GM23338 (cell line): ENCODE measurements around the gene ABCA1.
A peak's percentile ranks its signal among the peaks of the same experiment; 100 is the strongest.

ENCODE experiments used
- CREB1 ChIP-seq: fragments of 250-450 bp; sonication (Bioruptor Pico); IDR thresholded peaks from 2 replicates; pipeline ENCODE4 v1.5.0; 2020; ENCODE audit warnings: low read depth, mild to moderate bottlenecking, moderate library complexity
- CTCF ChIP-seq, 2 experiments: fragments of 200-600 bp in 1 of 2; sonication (generic) in 1 of 2; conservative IDR thresholded peaks; 2 replicates each; pipeline versions ENCODE4 v1.5.1 to v1.6.1; 2016 to 2017; ENCODE audit warnings: antibody characterized with exemption in 2 of 2, low read depth in 2 of 2, mild to moderate bottlenecking in 2 of 2, moderate library complexity in 1 of 2
- ETS1 ChIP-seq: IDR thresholded peaks from 2 replicates; pipeline ENCODE4 v1.6.1; 2016; ENCODE audit warnings: antibody characterized with exemption
- EZH2 ChIP-seq: fragments of 200-600 bp; sonication (generic); IDR thresholded peaks from one replicate; pipeline ENCODE4 v1.8.0; 2017; ENCODE audit warnings: antibody characterized with exemption, mild to moderate bottlenecking, low read depth; ENCODE audit not compliant: unreplicated experiment
- EZH2phosphoT487 ChIP-seq: fragments of 200-600 bp; sonication (generic); IDR thresholded peaks from one replicate; pipeline ENCODE4 v1.8.1; 2018; ENCODE audit warnings: antibody characterized with exemption; ENCODE audit not compliant: unreplicated experiment
- JUNB ChIP-seq: IDR thresholded peaks from one replicate; pipeline ENCODE4 v1.6.1; 2016; ENCODE audit warnings: antibody characterized with exemption; ENCODE audit not compliant: unreplicated experiment
- POLR2AphosphoS5 ChIP-seq: IDR thresholded peaks from 2 replicates; pipeline ENCODE4 v1.6.1; 2016; ENCODE audit warnings: antibody characterized with exemption, low read depth
- STAT1 ChIP-seq: IDR thresholded peaks from one replicate; pipeline ENCODE4 v1.6.1; 2016; ENCODE audit warnings: antibody characterized with exemption; ENCODE audit not compliant: unreplicated experiment
- ZNF331 ChIP-seq: fragments of 250-450 bp; sonication (Bioruptor Pico); IDR thresholded peaks from 2 replicates; pipeline ENCODE4 v1.5.0; 2020; ENCODE audit warnings: low read depth, mild to moderate bottlenecking, moderate library complexity
- ZNF462 ChIP-seq: fragments of 250-450 bp; sonication (Bioruptor Pico); IDR thresholded peaks from 2 replicates; pipeline ENCODE4 v1.5.0; 2020; ENCODE audit warnings: mild to moderate bottlenecking, moderate library complexity
- TF ChIP-seq, protein P1 (sequence below): IDR thresholded peaks from one replicate; pipeline ENCODE4 v1.6.1; 2018; ENCODE audit warnings: antibody characterized with exemption; ENCODE audit not compliant: unreplicated experiment

- TF ChIP-seq CTCF (conservative IDR thresholded peaks at IDR 0.05; ENCODE audit: low read depth in 2 of 2): no peak
- no peak for TF ChIP-seq EZH2
- TF ChIP-seq, protein P1, sequence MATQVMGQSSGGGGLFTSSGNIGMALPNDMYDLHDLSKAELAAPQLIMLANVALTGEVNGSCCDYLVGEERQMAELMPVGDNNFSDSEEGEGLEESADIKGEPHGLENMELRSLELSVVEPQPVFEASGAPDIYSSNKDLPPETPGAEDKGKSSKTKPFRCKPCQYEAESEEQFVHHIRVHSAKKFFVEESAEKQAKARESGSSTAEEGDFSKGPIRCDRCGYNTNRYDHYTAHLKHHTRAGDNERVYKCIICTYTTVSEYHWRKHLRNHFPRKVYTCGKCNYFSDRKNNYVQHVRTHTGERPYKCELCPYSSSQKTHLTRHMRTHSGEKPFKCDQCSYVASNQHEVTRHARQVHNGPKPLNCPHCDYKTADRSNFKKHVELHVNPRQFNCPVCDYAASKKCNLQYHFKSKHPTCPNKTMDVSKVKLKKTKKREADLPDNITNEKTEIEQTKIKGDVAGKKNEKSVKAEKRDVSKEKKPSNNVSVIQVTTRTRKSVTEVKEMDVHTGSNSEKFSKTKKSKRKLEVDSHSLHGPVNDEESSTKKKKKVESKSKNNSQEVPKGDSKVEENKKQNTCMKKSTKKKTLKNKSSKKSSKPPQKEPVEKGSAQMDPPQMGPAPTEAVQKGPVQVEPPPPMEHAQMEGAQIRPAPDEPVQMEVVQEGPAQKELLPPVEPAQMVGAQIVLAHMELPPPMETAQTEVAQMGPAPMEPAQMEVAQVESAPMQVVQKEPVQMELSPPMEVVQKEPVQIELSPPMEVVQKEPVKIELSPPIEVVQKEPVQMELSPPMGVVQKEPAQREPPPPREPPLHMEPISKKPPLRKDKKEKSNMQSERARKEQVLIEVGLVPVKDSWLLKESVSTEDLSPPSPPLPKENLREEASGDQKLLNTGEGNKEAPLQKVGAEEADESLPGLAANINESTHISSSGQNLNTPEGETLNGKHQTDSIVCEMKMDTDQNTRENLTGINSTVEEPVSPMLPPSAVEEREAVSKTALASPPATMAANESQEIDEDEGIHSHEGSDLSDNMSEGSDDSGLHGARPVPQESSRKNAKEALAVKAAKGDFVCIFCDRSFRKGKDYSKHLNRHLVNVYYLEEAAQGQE: no peak
- no peak for TF ChIP-seq POLR2AphosphoS5
- no peak for TF ChIP-seq EZH2phosphoT487
- TF ChIP-seq ZNF462: no peak
- TF ChIP-seq ETS1: no peak
- no peak for TF ChIP-seq CREB1 (CRISPR knock-in tag)
- no peak for TF ChIP-seq JUNB
- peak; percentile 53; the same call in 1 of the 2 replicates for TF ChIP-seq ZNF331
- TF ChIP-seq STAT1: no peak
Measured at GRCh38 chr9:104868687-104869404, 59.1 kb downstream of the ABCA1 start.
